Measurements from ENCODE around the gene CACNA1D.
"Not testable (repeated sequence)": the region's sequence is repeated elsewhere in the genome, so short reads cannot be mapped to it uniquely, and the experiment has no call there.

GRCh38 chr3:53572184-53572583, 77.8 kb downstream of the CACNA1D start:
- not testable (repeated sequence) for TF ChIP-seq FOXA3 (CRISPR knock-in tag; conservative IDR thresholded peaks at IDR 0.05 in 1 of 2, IDR thresholded peaks at IDR 0.05 in 1 of 2); CBX3 (IDR thresholded peaks at IDR 0.05; ENCODE audit: borderline replicate concordance in 1 of 2, low read length in 2 of 2); ZNF512 (tag; IDR thresholded peaks at IDR 0.05); ELK1 (CRISPR knock-in tag; IDR thresholded peaks at IDR 0.05); ATF2 (CRISPR knock-in tag; IDR thresholded peaks at IDR 0.05); SRF (CRISPR knock-in tag; IDR thresholded peaks at IDR 0.05); GABPA (tag; conservative IDR thresholded peaks at IDR 0.05; ENCODE audit: low read depth)

Measured in K562 (cell line).